GM19240 (cell line): ENCODE results near the gene INPP5F.

ENCODE experiments used
- DNase-seq: peaks from one replicate; pipeline ENCODE4 v3.0.0; 2011; ENCODE audit warnings: low spot score; ENCODE audit not compliant: insufficient read length

The INPP5F gene

DNA sequence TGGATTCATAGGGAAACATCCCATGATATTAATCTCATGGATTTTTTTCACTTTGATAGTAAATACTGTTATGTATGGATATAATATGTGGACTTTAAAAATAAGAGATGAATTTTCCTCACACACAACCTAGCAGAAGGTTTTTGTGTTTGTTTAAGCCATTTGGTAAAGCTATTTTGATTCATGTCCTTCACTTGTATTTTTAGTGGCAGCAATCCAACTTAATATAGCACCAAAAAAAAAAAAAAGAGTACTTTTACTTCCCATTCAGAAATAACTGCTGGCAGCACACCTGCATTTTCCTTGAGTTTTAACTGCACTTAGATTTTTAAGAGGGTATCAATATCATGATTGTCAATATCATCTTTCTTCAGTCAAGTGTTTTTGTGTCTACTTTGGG, 86.8 kb downstream of the INPP5F start:
- no peak for DNase-seq

- no peak for DNase-seq
Observed at GRCh38 chr10:119815671-119816070, 89.8 kb downstream of the INPP5F start.

GRCh38 chr10:119817991-119818888, 92.4 kb downstream of the INPP5F start:
- no peak for DNase-seq

- no peak for DNase-seq
Observed at GRCh38 chr10:119818889-119819270, 93.0 kb downstream of the INPP5F start.

DNA sequence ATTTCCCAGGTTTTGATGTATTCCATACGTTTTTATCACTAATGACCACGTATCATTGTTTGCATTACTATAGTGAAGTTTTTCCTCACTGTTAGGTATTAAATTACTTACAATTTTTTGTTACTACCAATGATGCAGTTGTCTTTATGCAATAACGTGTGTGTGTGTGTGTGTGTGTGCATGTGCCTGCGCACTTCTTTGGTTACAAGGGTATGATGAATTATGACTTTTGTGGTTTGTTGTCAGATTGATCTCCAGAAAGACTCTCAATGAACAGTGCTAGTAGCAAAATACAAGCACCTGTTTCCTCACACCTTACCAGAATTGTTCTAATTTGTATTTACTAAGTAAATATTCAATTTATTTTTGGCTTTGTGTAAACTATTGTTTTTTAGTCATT, 95.3 kb downstream of the INPP5F start:
- no peak for DNase-seq

DNA sequence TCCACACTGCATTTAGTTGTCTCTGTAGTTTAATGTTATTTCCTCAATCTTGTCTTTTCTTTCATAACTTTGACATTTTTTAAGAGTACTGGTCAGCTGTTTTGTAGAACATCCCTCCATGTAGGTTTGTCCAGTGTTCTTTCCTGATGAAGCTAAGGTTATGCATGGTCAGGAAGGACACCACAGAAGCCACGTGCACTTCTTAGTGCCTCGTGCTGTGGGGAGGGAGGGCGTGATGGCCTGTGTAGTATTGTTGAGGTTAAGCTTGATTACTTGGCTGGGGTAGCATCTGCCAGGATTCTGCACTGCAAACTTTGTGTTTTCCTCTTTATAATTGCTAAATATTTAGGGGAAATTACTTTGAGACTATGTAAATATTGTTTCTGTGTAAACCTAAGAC, 98.4 kb downstream of the INPP5F start:
- DNase-seq = no peak

GRCh38 chr10:119826771-119827170, 100.9 kb downstream of the INPP5F start:
- no peak for DNase-seq

DNA sequence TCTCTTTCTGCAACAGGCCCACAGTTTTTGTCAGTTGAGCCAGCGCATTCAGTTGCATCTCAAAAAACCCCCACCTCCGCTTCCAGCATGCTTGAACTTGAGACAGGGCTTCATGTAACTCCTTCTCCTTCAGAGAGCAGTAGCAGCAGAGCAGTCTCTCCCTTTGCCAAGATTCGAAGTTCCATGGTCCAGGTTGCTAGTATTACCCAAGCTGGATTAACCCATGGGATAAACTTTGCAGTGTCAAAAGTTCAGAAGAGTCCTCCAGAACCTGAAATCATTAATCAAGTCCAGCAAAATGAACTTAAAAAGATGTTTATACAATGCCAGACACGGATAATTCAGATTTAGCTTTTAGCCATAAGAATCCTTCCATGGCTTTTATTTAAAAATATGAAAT, 101.6 kb downstream of the INPP5F start:
- no peak for DNase-seq

DNA sequence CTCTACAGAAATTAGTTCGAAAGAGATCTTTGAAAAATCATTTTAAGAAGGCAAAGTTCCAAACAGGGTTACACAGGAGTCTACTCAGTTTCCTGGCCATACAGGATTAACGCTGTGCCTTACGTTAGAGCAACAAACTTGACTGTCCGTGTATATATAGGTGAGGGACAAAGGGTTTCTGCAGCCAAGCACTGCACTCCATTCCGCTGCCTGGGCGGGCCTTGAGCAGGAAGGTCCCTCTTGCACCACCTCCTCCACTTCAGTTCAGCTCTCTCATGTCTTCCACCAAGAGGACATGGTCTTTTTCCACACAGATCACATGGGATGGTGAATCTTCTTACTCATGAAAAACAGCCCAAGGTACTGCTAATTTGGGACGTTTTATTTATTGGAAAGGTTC, 103.6 kb downstream of the INPP5F start:
- DNase-seq = no peak

- DNase-seq = no peak
Observed at GRCh38 chr10:119830851-119831250, 105.0 kb downstream of the INPP5F start.

DNA sequence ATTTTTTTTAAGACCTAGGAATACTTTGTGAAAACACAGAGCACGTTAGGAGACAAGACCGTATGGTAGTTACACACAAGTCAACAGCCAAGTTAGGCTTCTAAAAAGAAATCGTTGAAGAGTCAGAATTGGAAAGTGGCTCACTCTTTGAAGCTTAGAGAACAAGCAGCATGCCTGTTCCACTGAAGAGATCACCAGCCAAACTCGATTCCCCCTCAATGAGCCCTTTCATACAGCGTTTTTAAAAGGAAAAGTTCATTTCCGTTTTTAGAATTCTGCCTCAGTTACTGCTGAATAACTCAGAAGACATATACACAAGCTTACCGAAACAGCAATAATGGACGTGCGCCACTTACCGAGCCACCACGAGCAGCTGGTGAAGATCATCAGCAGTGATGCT, 105.8 kb downstream of the INPP5F start:
- DNase-seq = no peak

DNA sequence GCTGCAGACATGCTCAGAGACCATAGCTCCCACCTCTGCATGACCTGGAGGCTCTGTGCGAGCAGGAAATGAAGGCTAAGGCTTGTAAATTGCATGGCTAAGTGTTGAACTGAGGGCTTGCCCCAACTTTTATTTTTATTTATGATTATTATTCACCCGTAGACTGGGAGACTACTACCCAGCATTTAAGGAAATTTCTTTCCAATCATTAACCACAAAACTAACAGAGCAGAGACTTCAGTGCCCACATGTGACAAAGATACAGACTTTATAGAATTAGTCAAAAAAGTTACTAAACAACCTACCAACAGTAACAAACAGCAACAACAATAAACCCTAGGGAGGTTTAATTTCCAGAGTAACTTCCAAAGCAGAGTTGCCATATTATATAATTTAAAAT, 107.1 kb downstream of the INPP5F start:
- DNase-seq = no peak

DNA sequence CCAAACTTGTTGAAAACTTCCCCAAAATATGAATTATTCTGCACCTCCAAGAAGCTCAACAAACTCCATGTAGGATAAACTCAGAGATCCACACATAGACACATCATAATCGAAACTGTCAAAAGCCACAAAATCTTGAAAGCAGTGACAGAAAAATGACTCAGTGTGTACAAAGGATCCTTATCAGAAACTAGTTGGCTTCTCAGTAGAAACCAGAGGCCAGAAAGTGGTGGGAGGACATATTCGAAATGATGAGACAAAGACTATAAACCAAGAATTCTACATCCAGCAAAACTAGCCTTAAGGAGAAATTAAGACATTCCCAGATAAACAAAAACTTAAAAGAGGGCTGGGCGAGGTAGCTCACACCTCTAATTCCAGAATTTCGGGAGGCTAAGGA, 108.3 kb downstream of the INPP5F start:
- no peak for DNase-seq

GRCh38 chr10:119845656-119846055, 119.8 kb downstream of the INPP5F start:
- no peak for DNase-seq

DNA sequence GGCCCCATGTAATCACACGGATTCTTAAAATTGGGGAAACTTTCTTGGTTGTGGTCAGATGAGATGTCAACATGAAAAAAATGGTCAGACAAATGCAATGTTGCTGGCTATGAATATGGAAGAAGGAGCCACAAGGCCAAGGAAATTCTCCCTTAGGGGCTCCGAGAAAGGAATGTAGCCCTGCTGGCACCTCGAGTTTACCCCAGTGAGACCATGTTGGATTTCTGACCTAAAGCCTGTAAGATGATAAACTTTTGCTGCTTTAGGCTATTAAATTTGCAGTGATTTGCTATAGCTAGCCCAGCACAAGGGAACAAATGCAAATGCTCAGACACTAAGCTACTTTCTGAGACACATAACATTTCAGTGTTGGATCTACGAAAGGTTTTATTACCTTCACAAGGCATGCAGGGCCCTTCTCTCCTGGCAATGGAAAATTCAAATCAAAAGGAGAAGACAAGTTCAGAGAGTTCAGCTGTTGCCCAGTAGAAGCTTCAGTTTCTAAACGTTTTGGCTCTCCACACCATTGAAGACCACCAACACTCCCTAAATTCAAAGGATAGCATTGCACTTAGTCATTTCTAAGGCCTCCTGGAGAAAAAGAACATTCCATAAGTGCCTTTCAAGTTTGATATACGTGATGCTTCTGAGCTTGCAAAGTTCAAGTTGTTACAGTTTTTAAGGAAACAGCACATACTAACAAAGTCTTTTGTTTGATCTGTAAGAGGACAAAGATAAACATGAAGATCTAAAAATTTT, 123.4 kb downstream of the INPP5F start:
- DNase-seq = no peak

GRCh38 chr10:119849944-119850343, 124.1 kb downstream of the INPP5F start:
- DNase-seq = no peak

GRCh38 chr10:119852277-119852676, 126.4 kb downstream of the INPP5F start:
- no peak for DNase-seq

DNA sequence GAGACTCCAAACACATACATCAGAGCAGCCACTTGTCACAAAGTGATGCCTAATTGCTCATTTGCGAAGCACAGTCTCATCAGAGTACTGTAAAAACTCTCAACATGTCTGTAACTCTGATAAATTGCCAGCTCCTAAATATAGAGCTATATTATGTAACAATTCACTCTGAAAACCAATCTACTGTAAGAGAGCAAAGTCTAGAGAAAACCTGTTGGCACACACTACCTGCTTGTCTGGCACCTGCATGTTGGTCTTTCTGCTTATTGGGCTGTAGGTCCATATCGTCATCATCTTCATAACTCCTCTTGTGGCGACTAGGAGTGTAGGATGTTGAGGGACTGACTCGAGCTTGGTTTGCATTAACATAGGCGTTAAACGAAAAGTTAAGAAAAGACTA, 127.0 kb downstream of the INPP5F start:
- no peak for DNase-seq

DNA sequence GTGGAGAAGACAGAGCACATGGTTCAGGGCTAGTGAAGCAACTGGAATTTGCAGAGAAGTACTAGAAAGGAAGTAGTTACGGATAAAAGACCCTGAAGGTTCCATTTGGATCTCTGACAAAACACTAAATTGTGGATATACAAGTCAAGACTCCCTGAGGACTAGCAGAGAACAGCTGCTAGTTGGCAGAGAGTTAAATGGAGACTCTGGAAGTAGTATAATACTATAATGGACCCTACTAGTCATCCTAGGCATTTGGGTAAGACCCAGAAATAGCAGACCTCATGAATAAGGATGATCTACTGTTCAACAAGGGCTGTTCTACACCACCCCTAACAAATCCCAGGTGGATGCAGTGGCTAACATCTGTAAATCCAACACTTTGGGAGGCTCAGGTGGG, 127.7 kb downstream of the INPP5F start:
- no peak for DNase-seq

- no peak for DNase-seq
Observed at GRCh38 chr10:119858063-119858462, 132.2 kb downstream of the INPP5F start.

- DNase-seq = peak; percentile 5
Observed at GRCh38 chr10:119859420-119860258, 133.8 kb downstream of the INPP5F start.
